Kidney glomerular epithelial cell (primary cell): ENCODE results near the gene SUN5.

ENCODE experiments used
- DNase-seq: peaks from one replicate; lab custom pipeline; 2025; lab: John Stamatoyannopoulos, UW

The SUN5 gene

DNA sequence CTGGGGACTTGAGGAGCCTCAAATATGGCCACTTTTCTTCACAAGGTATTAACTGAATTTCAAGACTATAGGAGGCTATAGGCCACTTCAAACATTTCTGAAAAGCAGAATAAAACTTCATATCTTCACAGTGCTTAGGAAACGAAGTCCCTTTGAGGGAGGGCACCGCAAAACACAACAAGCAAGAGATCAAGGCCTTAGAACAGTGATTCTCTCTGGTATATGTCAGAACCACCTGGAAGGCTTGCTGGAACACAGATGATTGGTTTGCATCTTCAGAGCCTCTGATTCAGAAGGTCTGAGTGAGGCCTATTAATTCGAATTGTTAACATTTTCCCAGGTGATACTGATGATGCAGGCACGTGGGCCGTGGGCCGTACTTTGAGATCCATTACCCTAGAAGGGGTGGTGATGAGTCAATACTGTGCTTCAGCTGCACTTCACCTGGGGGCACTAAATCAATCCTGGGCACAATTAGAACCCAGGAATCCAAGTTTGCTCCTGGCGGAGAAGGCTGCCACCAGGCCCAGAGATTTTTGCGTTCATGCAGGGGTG, 10.7 kb downstream of the SUN5 start:
- no peak for DNase-seq

DNA sequence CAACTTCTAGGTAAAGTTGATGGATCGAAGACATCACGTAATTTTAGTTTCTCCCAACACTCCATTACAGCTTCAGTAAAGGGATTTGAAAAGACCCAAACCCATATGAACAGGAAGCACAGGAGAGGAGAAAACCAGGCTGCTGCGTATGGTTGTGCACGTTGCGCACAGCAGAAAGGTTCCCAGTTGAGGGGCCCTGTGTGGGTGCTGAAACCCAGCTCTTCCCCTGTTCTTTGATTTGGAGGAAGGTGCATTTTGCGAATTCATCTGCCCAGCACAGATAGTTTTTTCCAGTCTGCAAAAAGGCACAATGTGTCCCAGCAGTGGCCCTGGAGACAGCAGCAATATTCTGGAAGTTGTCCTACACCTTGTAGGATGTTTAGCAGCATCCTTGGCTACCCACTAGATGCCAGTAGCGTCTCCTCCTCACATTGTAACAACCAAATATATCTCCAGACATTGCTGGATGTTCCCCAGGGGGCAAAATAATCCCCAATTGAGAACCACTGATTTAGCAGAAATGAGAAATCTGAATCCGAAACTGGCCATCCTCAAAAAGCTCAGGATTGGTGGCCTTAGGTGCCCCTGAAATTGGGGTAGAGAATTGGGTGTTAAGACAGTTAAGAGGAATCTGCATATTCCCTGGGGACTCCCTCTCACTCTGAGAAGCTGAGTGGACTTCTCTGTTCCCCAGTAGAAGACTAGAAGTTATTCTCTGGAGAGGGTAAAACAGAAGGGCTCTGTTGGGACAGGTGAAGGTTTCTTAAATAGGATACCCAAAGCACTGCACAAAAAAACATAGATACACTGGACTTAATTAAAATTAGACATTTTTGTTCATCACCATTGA, 12.2 kb downstream of the SUN5 start:
- DNase-seq = no peak

DNA sequence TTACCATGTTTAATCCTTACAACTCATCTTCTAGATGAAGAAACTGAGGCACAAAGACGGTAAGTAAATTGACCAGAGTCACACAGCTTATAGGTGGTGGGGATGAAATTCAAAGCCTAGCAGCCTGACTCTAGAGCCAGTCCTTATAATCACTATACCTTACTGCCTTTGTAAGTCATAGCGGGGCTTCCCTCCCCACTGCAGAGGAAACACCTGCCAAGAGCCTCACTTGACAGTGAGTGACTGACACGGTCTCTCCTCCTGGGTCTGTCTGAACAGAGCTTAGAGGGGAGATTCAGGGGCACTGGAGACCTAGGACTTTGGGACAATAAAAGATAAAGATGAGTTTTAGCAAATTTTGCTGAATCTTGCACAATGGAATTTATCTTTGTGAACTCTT, 12.8 kb downstream of the SUN5 start:
- DNase-seq = no peak

DNA sequence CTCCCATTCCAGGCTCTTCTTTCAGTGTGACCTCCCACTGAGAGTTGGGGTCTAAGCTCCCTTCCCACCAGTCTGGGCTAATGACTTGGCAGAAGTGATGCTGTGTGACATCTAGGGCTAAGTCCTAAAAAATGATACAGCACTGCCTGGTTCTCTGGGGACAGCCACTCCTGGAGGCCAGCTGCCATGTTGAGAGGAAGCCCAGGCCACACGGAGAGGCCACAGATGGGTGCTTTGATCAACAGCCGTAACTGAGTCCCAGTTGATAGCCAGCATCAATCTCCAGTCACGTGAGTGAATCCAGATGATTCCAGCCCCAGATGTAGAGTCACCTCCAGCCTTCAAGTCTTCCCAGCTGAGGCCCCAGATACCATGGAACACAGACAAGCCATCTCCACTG, 13.8 kb downstream of the SUN5 start:
- no peak for DNase-seq

DNA sequence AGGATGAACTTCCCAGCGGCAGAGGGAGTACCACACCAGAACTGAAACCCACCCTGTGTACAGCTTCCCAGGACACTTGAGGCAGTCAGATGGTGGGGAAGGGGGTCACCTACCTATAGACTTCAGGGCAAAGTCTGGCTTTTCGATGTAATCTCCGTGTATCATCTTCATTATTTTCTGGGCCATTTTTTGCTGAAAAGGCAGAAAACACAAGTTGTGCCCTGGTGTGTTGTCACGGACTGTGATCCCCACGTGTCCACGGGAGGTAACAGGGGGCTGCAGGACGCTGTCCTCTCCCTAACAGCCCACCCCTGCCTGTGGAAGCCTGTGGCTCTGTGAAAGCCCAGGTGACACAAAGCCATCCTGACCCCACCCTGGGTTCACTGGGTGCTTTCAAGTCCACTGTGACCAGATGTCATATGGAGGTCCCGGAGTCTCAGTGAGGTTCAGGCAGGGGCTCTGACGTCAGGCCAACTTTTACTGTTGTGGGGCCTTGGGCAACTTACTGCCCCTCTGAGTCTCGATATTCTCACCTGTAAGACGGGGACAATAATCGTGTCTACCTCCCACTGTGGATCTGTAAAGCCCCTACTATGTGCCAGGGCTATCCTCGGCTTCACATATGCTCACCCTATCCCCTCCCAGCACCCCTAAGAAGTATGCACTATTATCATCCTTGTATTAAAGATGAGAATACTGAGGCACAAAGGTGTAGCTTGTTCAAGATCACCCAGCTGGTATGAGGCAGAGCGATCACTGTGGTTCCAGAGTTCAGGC, 14.5 kb downstream of the SUN5 start:
- no peak for DNase-seq

DNA sequence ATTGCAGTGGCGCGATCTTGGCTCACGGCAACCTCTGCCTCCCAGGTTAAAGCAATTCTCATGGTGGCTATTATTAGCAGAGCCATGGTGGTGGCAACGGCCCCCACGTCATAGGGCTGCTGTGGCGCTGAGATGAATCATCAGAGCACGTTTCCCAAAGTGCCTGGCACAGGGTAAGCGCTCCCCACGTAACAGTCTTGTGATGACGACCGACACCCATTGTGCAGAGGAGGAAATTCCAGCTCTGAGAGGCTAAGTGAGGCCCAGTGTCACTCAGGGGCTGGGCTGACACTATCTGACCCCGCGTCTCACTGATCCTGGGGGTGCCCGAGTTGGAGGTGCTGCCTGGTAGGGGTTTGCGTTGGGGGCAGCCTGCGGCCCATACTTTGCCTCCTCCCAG, 16.2 kb downstream of the SUN5 start:
- no peak for DNase-seq

DNA sequence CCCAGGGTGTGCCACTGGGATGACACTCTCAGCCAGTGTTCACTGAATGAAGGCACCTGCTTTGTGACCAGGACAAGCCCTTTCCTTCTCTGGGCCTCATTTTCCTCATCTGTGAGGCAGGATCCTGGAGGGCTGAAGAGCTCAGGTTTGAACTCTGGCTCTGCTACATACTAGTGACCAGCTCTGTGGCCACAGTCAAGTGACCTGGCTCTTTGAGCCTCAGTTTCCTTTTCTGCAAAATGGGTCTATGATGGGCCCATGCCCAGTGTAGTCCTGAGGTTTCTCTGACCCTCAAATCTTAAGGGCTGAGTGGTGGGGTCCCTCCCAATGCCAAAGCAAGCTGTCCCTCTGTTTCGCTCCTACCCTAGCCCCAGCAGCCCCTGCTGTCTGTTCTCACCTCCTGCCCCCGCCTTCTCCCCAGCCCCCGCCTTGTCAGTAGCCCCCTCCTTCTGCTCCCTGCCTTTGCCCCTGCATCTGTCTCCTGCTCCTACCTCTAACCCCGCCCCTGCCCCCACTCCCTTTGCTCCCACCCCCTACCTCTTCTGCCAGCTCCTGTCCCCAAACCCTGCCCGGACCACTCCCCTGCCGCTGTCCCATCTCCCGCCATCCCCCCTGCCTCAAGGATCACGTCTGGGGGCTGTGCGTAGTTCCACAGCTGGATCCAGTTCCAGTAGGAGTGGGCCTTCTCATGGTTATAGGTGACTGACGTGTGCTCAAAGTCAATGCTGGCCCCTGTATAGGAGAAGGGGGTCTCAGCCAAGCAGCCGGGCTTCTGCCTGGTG, 17.0 kb downstream of the SUN5 start:
- no peak for DNase-seq

DNA sequence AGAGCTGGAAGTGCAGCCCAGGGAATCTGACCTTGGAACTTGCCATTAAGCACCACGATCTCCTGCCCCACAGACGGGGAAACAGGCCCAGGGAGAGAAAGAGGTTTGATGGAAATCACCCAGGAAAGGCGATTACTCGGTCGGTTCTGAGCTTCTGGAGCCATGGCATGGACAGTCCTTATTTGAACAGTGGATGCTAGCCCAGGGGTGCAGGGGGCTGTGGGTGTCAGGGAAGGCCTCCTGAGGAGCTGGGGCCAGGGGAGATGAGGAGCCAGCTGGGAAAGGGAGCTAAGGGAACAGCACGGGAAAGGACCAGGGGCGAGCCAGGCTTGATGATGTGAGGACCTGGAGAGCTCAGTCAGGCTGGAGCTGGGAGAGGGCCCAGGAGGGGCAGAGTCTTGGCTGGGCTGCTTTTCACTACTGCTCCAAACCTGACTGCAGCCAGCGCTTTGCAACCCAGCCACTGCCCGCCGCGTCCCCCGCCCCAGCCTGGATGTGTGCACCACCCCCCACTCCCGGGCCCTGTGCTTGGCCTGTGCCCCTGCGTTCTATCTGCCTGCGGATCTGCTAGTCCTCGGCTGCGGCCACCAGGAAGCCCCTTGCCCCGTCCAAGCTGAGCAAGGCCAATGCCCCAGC, 17.8 kb downstream of the SUN5 start:
- DNase-seq = no peak

DNA sequence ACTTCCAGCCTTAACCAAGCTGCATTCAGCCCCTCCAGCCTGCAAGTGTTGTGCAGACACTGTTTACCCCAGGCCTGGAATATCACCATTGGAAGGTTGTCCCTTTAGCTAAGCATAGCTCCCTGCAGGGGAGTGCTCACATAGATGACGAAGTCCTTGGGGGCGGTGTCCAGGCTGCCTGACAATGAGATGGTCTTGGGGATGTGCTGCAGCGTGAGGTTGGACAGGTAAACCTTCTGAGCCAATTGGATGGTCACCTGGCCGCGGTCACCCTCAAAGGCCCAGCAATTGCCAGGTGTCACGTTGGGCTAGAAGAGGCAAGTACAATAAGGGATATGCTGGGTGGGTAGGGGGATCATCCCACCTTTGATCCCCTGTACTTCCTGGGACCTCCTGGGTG, 18.6 kb downstream of the SUN5 start:
- no peak for DNase-seq

DNA sequence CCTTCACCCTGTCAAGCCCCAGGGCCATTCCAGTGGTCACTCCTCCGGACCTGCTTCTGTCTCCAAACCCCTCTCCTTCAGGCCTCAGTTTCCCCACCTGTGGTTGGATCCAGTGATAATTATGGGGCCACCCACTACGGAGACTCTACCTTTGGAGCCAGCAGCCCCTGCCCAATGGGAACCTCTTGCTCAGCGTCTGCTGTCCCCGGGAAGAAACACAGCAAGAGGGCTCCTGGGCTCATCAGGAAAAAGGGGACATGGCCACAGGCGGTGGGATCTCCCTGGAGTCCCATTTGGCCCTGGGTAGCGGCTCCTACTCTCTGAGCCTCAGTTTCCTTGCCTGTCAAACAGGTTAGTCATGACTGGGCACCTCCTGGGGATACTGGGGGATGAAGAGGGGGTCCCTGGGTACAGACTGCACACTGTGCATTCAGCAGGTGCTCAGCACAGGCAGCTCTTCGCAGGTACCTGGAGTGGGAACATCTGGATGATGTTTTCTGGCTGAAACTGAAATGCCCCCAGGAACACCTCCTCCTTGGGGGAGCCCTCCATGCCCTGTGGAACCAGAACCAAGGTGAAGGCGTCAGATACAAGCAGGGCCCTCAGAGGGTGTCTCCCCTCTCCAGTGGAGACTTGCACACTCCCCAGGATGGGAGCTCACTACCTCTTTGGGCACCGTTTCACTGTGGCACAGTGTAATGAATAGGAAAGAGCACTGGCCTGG, 19.4 kb downstream of the SUN5 start:
- no peak for DNase-seq

DNA sequence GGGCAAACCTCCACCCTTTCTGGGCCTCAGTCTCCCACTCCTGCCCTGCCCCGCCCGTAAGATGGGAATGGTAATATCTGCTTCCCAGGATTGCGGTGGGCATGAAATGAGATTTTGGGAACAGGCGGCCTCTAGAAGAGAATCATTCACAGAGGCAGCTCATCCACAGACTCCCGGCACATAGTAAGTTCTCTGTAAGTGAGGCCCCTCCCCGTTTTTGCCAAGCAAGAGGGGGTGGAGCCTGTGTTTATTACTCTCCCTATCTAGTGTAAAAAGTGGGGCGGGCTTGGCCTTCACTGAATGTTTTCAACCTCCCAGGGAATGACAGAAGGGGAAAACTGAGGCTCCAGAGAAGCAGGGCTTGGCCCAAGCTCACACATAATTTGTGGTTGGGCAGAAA, 20.0 kb downstream of the SUN5 start:
- DNase-seq = no peak

DNA sequence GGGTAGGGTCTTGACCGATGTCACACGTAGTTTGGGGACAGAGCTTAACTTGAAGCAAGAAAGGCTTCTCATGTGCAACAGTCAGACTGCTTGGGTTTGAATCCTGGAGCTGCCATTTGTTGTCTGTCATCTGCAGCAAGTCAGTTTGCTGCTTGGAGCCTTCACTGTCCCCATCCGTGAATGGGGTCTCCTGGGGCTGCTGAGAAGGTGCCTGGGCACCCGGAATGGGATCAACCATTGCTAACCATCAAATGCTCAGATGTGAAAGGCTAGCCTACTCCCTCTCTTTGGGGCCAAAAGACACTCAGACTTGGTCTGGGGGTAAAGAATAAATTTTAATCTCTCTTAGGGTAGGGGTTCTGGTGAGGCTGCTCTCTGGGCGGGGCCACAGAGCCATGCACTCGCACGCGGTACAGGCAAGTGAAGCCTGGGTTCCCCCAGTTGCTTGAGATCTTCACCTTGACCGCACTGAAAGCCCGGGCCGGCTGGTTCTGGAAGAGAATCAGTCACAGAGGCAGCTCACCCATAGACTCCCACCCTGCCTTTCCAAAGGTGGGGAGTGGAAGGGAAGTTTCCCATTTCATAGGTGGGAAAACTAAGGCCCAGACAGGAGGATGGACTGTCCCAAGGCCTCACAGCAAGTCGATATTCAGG, 20.6 kb downstream of the SUN5 start:
- DNase-seq = no peak

DNA sequence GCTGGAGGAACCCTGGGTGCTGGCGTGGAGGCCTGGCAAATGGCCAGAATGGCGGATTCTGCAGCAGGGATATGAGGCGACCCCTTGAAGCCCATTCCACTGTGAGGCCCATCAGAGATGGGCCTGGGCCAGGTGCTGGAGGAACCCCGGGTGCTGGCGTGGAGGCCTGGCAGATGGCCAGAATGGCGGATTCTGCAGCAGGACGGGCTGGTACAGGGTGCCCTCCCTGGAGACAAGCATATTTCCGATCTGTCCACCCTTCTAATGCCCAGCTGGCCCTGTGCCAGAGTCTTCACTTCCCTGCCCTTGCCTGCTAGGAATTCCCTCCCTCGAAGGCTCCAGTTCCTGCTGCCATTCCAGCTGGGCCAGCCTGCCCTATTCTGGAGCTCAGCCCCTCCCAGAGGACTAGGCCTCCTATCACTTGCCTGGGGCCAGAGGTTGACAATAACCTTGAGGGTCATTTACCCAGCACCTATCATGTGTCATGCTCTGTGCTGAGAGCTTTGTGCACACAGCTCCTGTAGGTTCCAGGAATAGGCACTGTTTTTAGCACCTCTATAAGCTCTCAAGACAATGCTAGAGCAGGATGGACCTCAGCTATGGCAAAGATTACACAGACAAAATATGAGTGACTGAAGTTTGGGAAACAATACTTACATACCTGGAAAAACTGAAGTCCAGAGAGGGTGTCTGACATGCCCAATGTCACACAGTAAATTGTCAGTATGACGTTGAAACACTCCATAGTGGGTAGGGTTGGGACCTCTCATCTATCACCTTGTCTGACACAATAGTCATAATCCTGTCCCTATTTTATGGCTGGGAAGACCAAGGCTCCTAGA, 21.4 kb downstream of the SUN5 start:
- peak; percentile 29 for DNase-seq

DNA sequence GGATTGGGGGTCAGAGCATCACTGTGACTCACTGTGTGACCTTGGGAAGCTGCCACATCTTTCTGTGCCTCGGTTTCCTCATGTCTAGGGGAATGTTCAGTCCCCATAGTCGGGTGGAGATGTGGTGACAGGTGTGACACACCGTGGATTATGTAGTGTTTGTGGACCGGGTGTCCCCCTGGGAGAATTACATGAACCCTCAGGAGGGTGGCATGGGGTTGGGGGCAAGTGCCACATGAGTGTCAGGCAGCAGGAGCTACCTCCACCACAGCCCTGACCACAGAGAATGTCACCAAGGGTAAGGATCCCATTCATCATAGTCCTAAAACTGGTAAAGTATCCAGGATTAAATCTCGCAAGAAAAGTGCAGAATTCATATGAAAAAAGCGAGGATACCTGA, 23.2 kb downstream of the SUN5 start:
- DNase-seq = no peak

DNA sequence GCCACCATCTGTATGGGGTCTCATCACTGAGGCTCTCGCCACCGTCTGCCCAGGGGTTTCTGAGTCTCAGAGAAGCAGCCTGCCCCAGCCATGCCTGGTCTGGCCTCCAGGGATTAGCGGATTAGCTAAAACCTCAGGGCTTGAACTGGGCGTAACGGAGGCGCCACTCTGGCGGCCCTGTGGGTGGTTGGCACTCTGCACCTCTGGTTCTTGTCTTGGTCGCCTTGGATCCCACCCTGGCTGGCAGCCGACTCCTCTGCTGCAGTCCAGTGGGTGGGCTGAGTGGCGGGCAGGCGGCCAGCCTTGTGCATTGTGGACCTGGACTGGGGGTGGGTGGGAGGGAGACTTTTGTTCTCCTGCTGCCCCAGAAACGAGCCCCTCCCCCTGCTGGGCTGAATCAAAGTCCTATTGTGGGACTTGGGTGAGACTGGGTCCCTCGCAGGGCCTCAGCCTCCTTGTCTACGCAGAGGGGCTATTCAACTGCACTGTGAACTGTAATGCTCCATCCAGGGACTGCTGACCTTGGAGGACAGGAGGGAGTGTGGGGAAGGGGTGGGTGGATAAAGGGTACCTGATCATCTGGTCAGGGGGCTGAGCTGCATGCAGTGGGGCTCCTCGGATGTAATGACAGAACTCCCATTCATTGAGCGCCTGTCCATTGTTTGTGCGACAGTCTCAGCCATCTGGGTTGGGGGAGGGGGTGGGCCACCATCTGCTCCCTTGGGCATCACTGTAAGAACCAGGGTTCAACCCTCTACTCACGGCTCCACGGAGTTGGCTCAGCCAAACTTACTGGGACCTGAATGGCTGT, 23.9 kb downstream of the SUN5 start:
- no peak for DNase-seq

DNA sequence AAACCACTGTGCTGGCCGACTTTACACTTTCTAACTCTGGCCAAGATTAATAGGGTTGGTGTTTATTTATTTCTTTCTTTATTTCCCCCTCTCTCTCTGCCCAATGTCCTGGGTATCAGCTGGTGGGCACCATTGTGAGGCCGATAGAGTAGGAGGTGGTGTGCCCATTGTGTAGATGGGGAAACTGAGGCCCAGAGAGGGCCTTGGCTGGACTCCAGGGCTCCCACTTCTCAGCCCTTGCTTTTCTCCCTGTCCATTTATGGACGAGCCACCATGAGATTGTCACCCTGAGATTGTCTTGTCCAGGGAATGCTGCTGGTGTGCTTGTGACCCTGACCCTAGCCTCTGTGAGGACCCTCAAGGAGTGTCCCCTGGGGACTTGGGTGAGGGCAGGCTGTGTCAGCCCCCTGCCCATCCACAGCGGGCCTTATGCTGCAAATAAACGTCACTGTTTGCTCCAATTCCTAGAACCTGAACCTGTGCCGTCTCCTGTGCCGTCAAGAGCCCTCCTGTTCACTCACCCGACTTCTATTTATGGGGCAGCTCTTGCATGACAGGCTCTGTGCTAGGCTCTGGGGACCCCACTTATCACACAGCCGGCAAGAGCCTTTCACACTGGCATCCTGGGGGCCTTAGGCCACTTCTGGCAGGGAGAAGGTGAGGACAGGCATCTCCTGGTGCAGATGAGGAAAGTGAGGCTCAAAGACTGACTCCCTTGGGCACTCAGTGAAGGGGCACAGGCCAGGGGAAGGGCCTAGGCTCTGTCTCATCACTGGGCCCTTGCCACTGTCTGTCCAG, 24.8 kb downstream of the SUN5 start:
- no peak for DNase-seq

DNA sequence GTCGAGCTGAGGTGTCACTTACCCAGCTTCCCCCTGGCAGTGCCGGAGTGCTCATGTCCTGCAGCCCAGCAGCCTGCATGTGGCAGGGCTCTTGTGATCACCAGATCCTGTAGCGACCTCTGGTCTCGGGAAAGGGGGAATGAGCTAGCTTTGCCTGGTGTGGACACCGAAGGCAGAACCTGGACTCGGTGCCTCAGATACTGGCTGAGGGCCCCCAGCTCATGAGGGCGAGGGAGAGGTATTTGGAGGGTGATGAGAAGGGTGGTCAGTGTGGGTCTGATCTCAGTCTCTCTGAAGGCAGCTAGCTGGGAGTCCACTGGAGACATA, 26.3 kb downstream of the SUN5 start:
- no peak for DNase-seq
